Common myeloid progenitor, CD34-positive (primary cell): Measurements from ENCODE around the gene AEBP1.

Source experiments
- CTCF ChIA-PET: fragments of 350-600 bp; sonication (Branson Sonifier 250); formaldehyde crosslinking; loops from one replicate; lab custom pipeline; 2021; ENCODE audit warnings: antibody characterized with exemption; lab: Charles Lee
- POLR2A ChIA-PET: fragments of 350-600 bp; sonication (Branson Sonifier 250); formaldehyde crosslinking; loops from one replicate; lab custom pipeline; 2021; ENCODE audit warnings: antibody characterized with exemption; lab: Charles Lee
- DNase-seq, 3 donors: peaks; one replicate each; pipeline versions ENCODE4 v3.0.0 to v3.0.0-alpha.2; 2013
- H3K27ac ChIP-seq, 2 experiments: 1 replicate in 1 of 2; 2 replicates in 1 of 2; pipeline ENCODE4 v1.7.0; 2013; ENCODE audit warnings: inconsistent platforms in 2 of 2, low read length in 2 of 2, mild to moderate bottlenecking in 2 of 2, low read depth in 1 of 2, moderate library complexity in 1 of 2; ENCODE audit not compliant: severe bottlenecking in 2 of 2, insufficient read depth in 1 of 2, poor library complexity in 1 of 2
- H3K27me3 ChIP-seq, 5 experiments: replicated peaks in 2 of 5; 1 replicate in 3 of 5; 2 replicates in 2 of 5; pipeline versions ENCODE4 v1.6.1 to v1.7.0; 2013; ENCODE audit warnings: low read length in 4 of 5, mild to moderate bottlenecking in 2 of 5, moderate library complexity in 2 of 5, inconsistent platforms in 1 of 5; ENCODE audit not compliant: insufficient read depth in 5 of 5, control insufficient read depth in 4 of 5
- H3K36me3 ChIP-seq, 4 experiments: 1 replicate in 2 of 4; 2 replicates in 2 of 4; pipeline versions ENCODE4 v1.6.1 to v1.7.0; 2013; ENCODE audit warnings: low read length in 3 of 4, control low read depth in 1 of 4, mild to moderate bottlenecking in 1 of 4; ENCODE audit not compliant: control insufficient read depth in 4 of 4, insufficient read depth in 4 of 4
- H3K4me1 ChIP-seq, 4 experiments: 1 replicate in 3 of 4; 2 replicates in 1 of 4; pipeline versions ENCODE4 v1.6.1 to v1.7.1; 2013; ENCODE audit warnings: low read length in 3 of 4, mild to moderate bottlenecking in 3 of 4, control low read depth in 1 of 4, inconsistent platforms in 1 of 4, moderate library complexity in 1 of 4; ENCODE audit not compliant: control insufficient read depth in 4 of 4, insufficient read depth in 4 of 4; ENCODE audit errors: control extremely low read depth in 1 of 4
- H3K4me3 ChIP-seq, 7 experiments: 1 replicate in 4 of 7; 2 replicates in 3 of 7; pipeline versions ENCODE4 v1.5.1 to v1.7.0; 2013; ENCODE audit warnings: mild to moderate bottlenecking in 7 of 7, low read length in 6 of 7, moderate library complexity in 6 of 7, inconsistent platforms in 2 of 7, low read depth in 2 of 7, control low read depth in 1 of 7; ENCODE audit not compliant: insufficient read depth in 4 of 7, control insufficient read depth in 1 of 7; ENCODE audit errors: extremely low read depth in 1 of 7
- H3K9me3 ChIP-seq, 5 experiments: 1 replicate in 4 of 5; 2 replicates in 1 of 5; pipeline versions ENCODE4 v1.6.1 to v1.7.1; 2013; ENCODE audit warnings: low read length in 4 of 5, mild to moderate bottlenecking in 2 of 5, inconsistent platforms in 1 of 5, low read depth in 1 of 5, moderate library complexity in 1 of 5; ENCODE audit not compliant: control insufficient read depth in 4 of 5, insufficient read depth in 2 of 5; ENCODE audit errors: control extremely low read depth in 1 of 5
- WGBS: methylation state at CpG from one replicate; pipeline ENCODE4 v1.1.5; 2013; ENCODE audit not compliant: insufficient coverage; 5-methylcytosine and 5-hydroxymethylcytosine counted together

Gene AEBP1

GRCh38 chr7:44108768-44109750 lies 4.9 kb downstream of the AEBP1 start:
- no peak overlapping the region for H3K4me3 ChIP-seq
- H3K27me3 ChIP-seq: no peaks in the 10 kb centered on the region
- no peaks in the 10 kb centered on the region for H3K9me3 ChIP-seq
- no peak overlapping the region for H3K27ac ChIP-seq
- ChIA-PET CTCF (interaction anchor here (0.9 to 1.4 kb wide), 2 partner anchors 16 to 23 kb away, joined by 3 read pairs; no protein-coding TSS in a partner anchor), POLR2A (no interaction called here)
- H3K4me1 ChIP-seq: peaks cover 0 to 15% (median 10%) of the 10 kb centered on the region in 4 experiments
- peaks cover 5 to 53% (median 17%) of the 10 kb centered on the region in 4 experiments for H3K36me3 ChIP-seq
- 96% methylated on average over 13 of the region's 21 CpGs for WGBS
- no peak for DNase-seq

GRCh38 chr7:44109991-44110390 lies 5.8 kb downstream of the AEBP1 start:
- peaks cover 0 to 8% (median 6%) of the 10 kb centered on the region in 4 experiments for H3K4me1 ChIP-seq
- no peak for DNase-seq
- no peaks in the 10 kb centered on the region for H3K27me3 ChIP-seq
- WGBS: 97% methylated on average over 18 of the region's 18 CpGs
- ChIA-PET POLR2A (no interaction called here), CTCF (interaction anchor here (0.9 kb wide), 1 partner anchor 15 kb away, joined by 3 read pairs; no protein-coding TSS in a partner anchor)
- H3K4me3 ChIP-seq: no peak overlapping the region
- peaks cover 5 to 62% (median 26%) of the 10 kb centered on the region in 4 experiments for H3K36me3 ChIP-seq
- H3K27ac ChIP-seq: no peak overlapping the region
- no peaks in the 10 kb centered on the region for H3K9me3 ChIP-seq

- WGBS: 88% methylated on average over 25 of the region's 27 CpGs
- DNase-seq: no peak
- ChIA-PET POLR2A (no interaction called here), CTCF (interaction anchor here (0.6 to 1.2 kb wide), 4 partner anchors 12 to 63 kb away, joined by 3 to 7 read pairs (median 3); partner anchors contain the start of gene POLD2)
- H3K4me1 ChIP-seq: no peaks in the 10 kb centered on the region
- no peaks in the 10 kb centered on the region for H3K9me3 ChIP-seq
- no peaks in the 10 kb centered on the region for H3K27me3 ChIP-seq
- no peak overlapping the region for H3K4me3 ChIP-seq
- H3K36me3 ChIP-seq: peaks cover 5 to 70% (median 36%) of the 10 kb centered on the region in 4 experiments
- H3K27ac ChIP-seq: no peak overlapping the region
These were observed 6.8 kb downstream of the AEBP1 start for GRCh38 chr7:44110719-44111635.

GRCh38 chr7:44111761-44112160 lies 7.6 kb downstream of the AEBP1 start:
- no peaks in the 10 kb centered on the region for H3K4me1 ChIP-seq
- no peaks in the 10 kb centered on the region for H3K27me3 ChIP-seq
- peaks cover 5 to 78% (median 43%) of the 10 kb centered on the region in 4 experiments for H3K36me3 ChIP-seq
- ChIA-PET CTCF (interaction anchor here (0.9 to 1.2 kb wide), 3 partner anchors 11 to 14 kb away, joined by 3 to 7 read pairs (median 3); partner anchors contain the start of gene POLD2), POLR2A (no interaction called here)
- H3K4me3 ChIP-seq: no peak overlapping the region
- H3K9me3 ChIP-seq: no peaks in the 10 kb centered on the region
- no peak for DNase-seq
- 97% methylated on average over 15 of the region's 16 CpGs for WGBS
- no peak overlapping the region for H3K27ac ChIP-seq

- H3K4me1 ChIP-seq: no peaks in the 10 kb centered on the region
- WGBS: 94% methylated on average over 40 of the region's 41 CpGs
- no peak for DNase-seq
- H3K36me3 ChIP-seq: peaks cover 5 to 82% (median 46%) of the 10 kb centered on the region in 4 experiments
- H3K9me3 ChIP-seq: no peaks in the 10 kb centered on the region
- no peaks in the 10 kb centered on the region for H3K27me3 ChIP-seq
- H3K4me3 ChIP-seq: no peak overlapping the region
- no peak overlapping the region for H3K27ac ChIP-seq
- CTCF ChIA-PET: interaction anchor here (1.2 kb wide), 1 partner anchor 14 kb away, joined by 7 read pairs; no protein-coding TSS in a partner anchor
- POLR2A ChIA-PET: no interaction called here
These were observed 8.3 kb downstream of the AEBP1 start for GRCh38 chr7:44112231-44112996.

GRCh38 chr7:44112997-44113763 lies 9.0 kb downstream of the AEBP1 start:
- Histone ChIP-seq H3K9me3 (no peaks in the 10 kb centered on the region), H3K27me3 (no peaks in the 10 kb centered on the region), H3K36me3 (peaks cover 7 to 88% (median 52%) of the 10 kb centered on the region in 4 experiments), H3K4me3 (no peak overlapping the region), H3K27ac (no peak overlapping the region), H3K4me1 (no peaks in the 10 kb centered on the region)
- DNase-seq: no peak
- CTCF ChIA-PET: no interaction called here
- POLR2A ChIA-PET: no interaction called here
- 94% methylated on average over 26 of the region's 34 CpGs for WGBS
